GM18499 (cell line): ENCODE measurements around the gene TGFBI.

Source experiments
- ATAC-seq: cut with Tn5 transposase; IDR thresholded peaks from one replicate; pipeline ENCODE4 v1.9.1; 2021; ENCODE audit warnings: moderate number of reproducible peaks; ENCODE audit not compliant: insufficient read depth, unreplicated experiment

Gene TGFBI

GRCh38 chr5:136082390-136083193, 53.8 kb downstream of the TGFBI start:
- no peak for ATAC-seq

- ATAC-seq: no peak
These were observed 55.9 kb downstream of the TGFBI start for GRCh38 chr5:136084698-136085097.

- no peak for ATAC-seq
These were observed 58.2 kb downstream of the TGFBI start for GRCh38 chr5:136086783-136087566.

GRCh38 chr5:136087961-136088871, 59.4 kb downstream of the TGFBI start:
- no peak for ATAC-seq

- ATAC-seq: no peak
These were observed 61.0 kb downstream of the TGFBI start for GRCh38 chr5:136089791-136090190.

- ATAC-seq: no peak
These were observed 61.5 kb downstream of the TGFBI start for GRCh38 chr5:136090319-136090718.

- ATAC-seq: no peak
These were observed 65.6 kb downstream of the TGFBI start for GRCh38 chr5:136094189-136094912.

- ATAC-seq: no peak
These were observed 66.3 kb downstream of the TGFBI start for GRCh38 chr5:136094913-136095641.

- ATAC-seq: no peak
These were observed 69.4 kb downstream of the TGFBI start for GRCh38 chr5:136098176-136098575.

- no peak for ATAC-seq
These were observed 71.1 kb downstream of the TGFBI start for GRCh38 chr5:136099870-136100269.

GRCh38 chr5:136101884-136102283, 73.1 kb downstream of the TGFBI start:
- no peak for ATAC-seq

- ATAC-seq: no peak
These were observed 74.3 kb downstream of the TGFBI start for GRCh38 chr5:136103118-136103517.

GRCh38 chr5:136104306-136104965, 75.6 kb downstream of the TGFBI start:
- no peak for ATAC-seq

- ATAC-seq: no peak
These were observed 77.7 kb downstream of the TGFBI start for GRCh38 chr5:136106351-136107031.

- ATAC-seq: no peak
These were observed 79.4 kb downstream of the TGFBI start for GRCh38 chr5:136108180-136108611.

- no peak for ATAC-seq
These were observed 80.0 kb downstream of the TGFBI start for GRCh38 chr5:136108766-136109165.

- no peak for ATAC-seq
These were observed 80.8 kb downstream of the TGFBI start for GRCh38 chr5:136109453-136110135.
